SK-N-SH (cell line): ENCODE measurements around the gene C12orf57. TPM values are rescaled to one million over a fixed set of nuclear protein-coding genes. Genes with fewer than 3 reads are reported as not detected.

Source experiments
- CTCF ChIA-PET: fragments of 300-600, 350-600 bp; formaldehyde crosslinking; extraction: SDS; loops from one replicate; lab custom pipeline; 2021; lab: Yijun Ruan, JAX
- POLR2A ChIA-PET: fragments of 350-600 bp; sonication (Branson Sonifier 250); formaldehyde crosslinking; extraction: SDS; loops from one replicate; lab custom pipeline; 2020; ENCODE audit warnings: antibody characterized with exemption, inconsistent platforms; lab: Yijun Ruan, JAX
- DNase-seq: peaks from one replicate; pipeline ENCODE4 v3.0.0; 2012
- H2AFZ ChIP-seq: fragments of 200-600 bp; sonication (generic); 2 replicates; pipeline ENCODE4 v1.8.1; 2016; ENCODE audit warnings: antibody characterized with exemption, mild to moderate bottlenecking, low read depth
- H3F3A ChIP-seq: fragments of 200-600 bp; sonication (generic); replicated peaks from 2 replicates; pipeline ENCODE3; 2016; ENCODE audit warnings: antibody characterized with exemption, mild to moderate bottlenecking; ENCODE audit not compliant: insufficient read depth
- H3K27ac ChIP-seq, 2 experiments: fragments of 200-500 bp in 1 of 2; fragments of 200-600 bp in 1 of 2; sonication (Bioruptor generic) in 1 of 2; sonication (generic), shearing (Covaris generic) in 1 of 2; 2 replicates each; pipeline versions ENCODE4 v1.5.1 to v1.6.1; 2014 to 2016; ENCODE audit warnings: low read depth in 2 of 2, inconsistent platforms in 1 of 2, low read length in 1 of 2, mild to moderate bottlenecking in 1 of 2, mixed read lengths in 1 of 2
- H3K27me3 ChIP-seq: fragments of 200-600 bp; sonication (generic), shearing (Covaris generic); 2 replicates; pipeline ENCODE4 v1.6.1; 2016; ENCODE audit warnings: mixed run types; ENCODE audit not compliant: insufficient read depth
- H3K36me3 ChIP-seq, 2 experiments: fragments of 200-500 bp in 1 of 2; fragments of 200-600 bp in 1 of 2; sonication (Bioruptor generic) in 1 of 2; sonication (generic) in 1 of 2; replicated peaks in 1 of 2; 2 replicates each; pipeline versions ENCODE3 to v1.5.1; 2014 to 2016; ENCODE audit warnings: low read length in 1 of 2, mild to moderate bottlenecking in 1 of 2; ENCODE audit not compliant: insufficient read depth in 2 of 2, control insufficient read depth in 1 of 2
- H3K4me1 ChIP-seq, 2 experiments: fragments of 200-500 bp in 1 of 2; fragments of 200-600 bp in 1 of 2; sonication (Bioruptor generic) in 1 of 2; sonication (generic), shearing (Covaris generic) in 1 of 2; 2 replicates each; pipeline versions ENCODE4 v1.5.1 to v1.6.1; 2014 to 2016; ENCODE audit warnings: low read depth in 1 of 2, low read length in 1 of 2, mixed run types in 1 of 2; ENCODE audit not compliant: insufficient read depth in 2 of 2, control insufficient read depth in 1 of 2
- H3K4me2 ChIP-seq: fragments of 200-600 bp; sonication (generic), shearing (Covaris generic); 2 replicates; pipeline ENCODE4 v1.6.1; 2017; ENCODE audit warnings: mixed run types
- H3K4me3 ChIP-seq, 2 experiments: fragments of 200-500 bp in 1 of 2; fragments of 200-600 bp in 1 of 2; sonication (Bioruptor generic) in 1 of 2; sonication (generic), shearing (Covaris generic) in 1 of 2; 2 replicates each; pipeline versions ENCODE4 v1.5.1 to v1.8.1; 2014 to 2016; ENCODE audit warnings: low read depth in 2 of 2, inconsistent platforms in 1 of 2, low read length in 1 of 2, mild to moderate bottlenecking in 1 of 2, mixed read lengths in 1 of 2, moderate library complexity in 1 of 2
- H3K79me2 ChIP-seq: fragments of 200-600 bp; sonication (generic); 2 replicates; pipeline ENCODE4 v1.8.1; 2017; ENCODE audit warnings: mild to moderate bottlenecking; ENCODE audit not compliant: insufficient read depth
- H3K9ac ChIP-seq: fragments of 200-600 bp; sonication (generic); 2 replicates; pipeline ENCODE4 v1.6.1; 2017; ENCODE audit warnings: mixed run types
- H3K9me2 ChIP-seq: fragments of 200-600 bp; sonication (generic); 2 replicates; pipeline ENCODE4 v1.6.1; 2017; ENCODE audit warnings: mixed run types
- H3K9me3 ChIP-seq: fragments of 200-600 bp; sonication (generic); 2 replicates; pipeline ENCODE4 v1.6.1; 2017; ENCODE audit warnings: mixed run types, mild to moderate bottlenecking, moderate library complexity
- H4K20me1 ChIP-seq: fragments of 200-600 bp; sonication (generic); 2 replicates; pipeline ENCODE4 v1.6.1; 2017; ENCODE audit warnings: mild to moderate bottlenecking, mixed run types; ENCODE audit not compliant: insufficient read depth
- EP300 ChIP-seq, 2 experiments: IDR thresholded peaks; 2 replicates each; pipeline versions ENCODE4 v1.4.0 to v1.6.1; 2012; ENCODE audit warnings: borderline replicate concordance in 1 of 2, low read depth in 1 of 2, low read length in 1 of 2
- EZH2phosphoT487 ChIP-seq: fragments of 200-600 bp; sonication (generic); IDR thresholded peaks from 2 replicates; pipeline ENCODE4 v1.6.1; 2017; ENCODE audit warnings: low read depth, mixed run types, mild to moderate bottlenecking, antibody characterized with exemption, moderate library complexity, borderline replicate concordance
- FOSL2 ChIP-seq: IDR thresholded peaks from 2 replicates; pipeline ENCODE4 v1.4.0; 2012; ENCODE audit warnings: low read depth, mild to moderate bottlenecking, moderate library complexity, borderline replicate concordance
- FOXJ3 ChIP-seq: sonication (generic); formaldehyde crosslinking; IDR thresholded peaks from 2 replicates; pipeline ENCODE4 v1.5.1; 2020; ENCODE audit warnings: mild to moderate bottlenecking, missing genetic modification reagents
- FOXM1 ChIP-seq: IDR thresholded peaks from 2 replicates; pipeline ENCODE4 v1.4.0; 2012; ENCODE audit warnings: low read depth, mild to moderate bottlenecking
- GATA2 ChIP-seq: sonication (generic); formaldehyde crosslinking; IDR thresholded peaks from 2 replicates; pipeline ENCODE4 v1.5.0; 2020; ENCODE audit warnings: mild to moderate bottlenecking, missing genetic modification reagents
- JUND ChIP-seq: IDR thresholded peaks from 2 replicates; pipeline ENCODE4 v1.4.0; 2012
- NFIC ChIP-seq: IDR thresholded peaks from 2 replicates; pipeline ENCODE4 v1.4.0; 2012; ENCODE audit warnings: borderline replicate concordance
- POLR2AphosphoS5 ChIP-seq: IDR thresholded peaks from 2 replicates; pipeline ENCODE4 v1.6.1; 2012; ENCODE audit warnings: low read depth, low read length
- RAD21 ChIP-seq: IDR thresholded peaks from 2 replicates; pipeline ENCODE4 v1.6.1; 2012; ENCODE audit warnings: mild to moderate bottlenecking, low read length
- RCOR1 ChIP-seq: fragments of 150-350 bp; IDR thresholded peaks from 2 replicates; pipeline ENCODE4 v1.6.1; 2017; ENCODE audit warnings: antibody characterized with exemption, low read length
- RFX5 ChIP-seq: IDR thresholded peaks from 2 replicates; pipeline ENCODE4 v1.6.1; 2012; ENCODE audit warnings: mild to moderate bottlenecking, improper control_type of control experiment, low read length
- SIN3A ChIP-seq: IDR thresholded peaks from 2 replicates; pipeline ENCODE4 v1.6.1; 2012; ENCODE audit warnings: low read depth, mild to moderate bottlenecking, low read length, moderate library complexity, borderline replicate concordance
- TEAD4 ChIP-seq: IDR thresholded peaks from 2 replicates; pipeline ENCODE4 v1.4.0; 2012; ENCODE audit warnings: mild to moderate bottlenecking, borderline replicate concordance; ENCODE audit not compliant: insufficient read depth
- YY1 ChIP-seq: IDR thresholded peaks from 2 replicates; pipeline ENCODE4 v1.4.0; 2012; ENCODE audit warnings: low read depth, mild to moderate bottlenecking
- WGBS: methylation state at CpG from one replicate; pipeline ENCODE4 v1.1.6; 2017; ENCODE audit warnings: low lambda C conversion rate; 5-methylcytosine and 5-hydroxymethylcytosine counted together
- polyA plus RNA-seq, 3 experiments: library from polyadenylated mRNA; depleted of rRNA; stranded (reverse); fragments of >200 nt; gene quantifications; 2 replicates each; pipeline ENCODE4 v1.2.3, GENCODE V29; 2012
- TF ChIP-seq, protein P1 (sequence below): IDR thresholded peaks from 2 replicates; pipeline ENCODE4 v1.4.0; 2012; ENCODE audit warnings: low read depth

The C12orf57 gene
- polyA plus RNA-seq, 1 of the 3 experiments (the other 2 are of a cell fraction), result 659 TPM

GRCh38 chr12:6915789-6916285, 28.0 kb upstream of the C12orf57 start:
- H3F3A ChIP-seq, result no peaks in the 10 kb centered on the region
- DNase-seq, result no peak
- H3K27ac ChIP-seq, result no peak overlapping the region; a peak in 1 of 4 replicates
- no peaks in the 10 kb centered on the region for H3K9me3 ChIP-seq
- peaks cover 6 to 9% of the 10 kb centered on the region in 2 experiments for H3K36me3 ChIP-seq
- peaks cover 14 to 18% of the 10 kb centered on the region in 2 experiments; a peak in 2 of 4 replicates for H3K4me1 ChIP-seq
- H3K27me3 ChIP-seq, result no peaks in the 10 kb centered on the region
- ChIA-PET CTCF (interaction anchor here (1.0 to 9.6 kb wide), 6 partner anchors 9 to 48 kb away, joined by 3 to 62 read pairs (median 8); partner anchors contain the start of genes C12orf57, RNU7-1 and SPSB2), POLR2A (interaction anchor here (0.8 to 4.2 kb wide), 5 partner anchors 9 to 43 kb away, joined by 4 to 21 read pairs (median 11); partner anchors contain the start of genes C12orf57, RNU7-1 and SPSB2)
- no peak overlapping the region for H3K9ac ChIP-seq
- no peaks in the 10 kb centered on the region for H3K9me2 ChIP-seq
- no peak for TF ChIP-seq TEAD4
- no peak overlapping the region for H2AFZ ChIP-seq
- 75% methylated on average over 7 of the region's 14 CpGs for WGBS
- peak overlapping the region; percentile 97 for H3K4me2 ChIP-seq
- H4K20me1 ChIP-seq, result no peaks in the 10 kb centered on the region
- H3K79me2 ChIP-seq, result peaks cover 13% of the 10 kb centered on the region; the same call in 1 of the 2 replicates
- peak overlapping the region; percentile 28 to 92; a peak in 3 of 4 replicates for H3K4me3 ChIP-seq

DNA sequence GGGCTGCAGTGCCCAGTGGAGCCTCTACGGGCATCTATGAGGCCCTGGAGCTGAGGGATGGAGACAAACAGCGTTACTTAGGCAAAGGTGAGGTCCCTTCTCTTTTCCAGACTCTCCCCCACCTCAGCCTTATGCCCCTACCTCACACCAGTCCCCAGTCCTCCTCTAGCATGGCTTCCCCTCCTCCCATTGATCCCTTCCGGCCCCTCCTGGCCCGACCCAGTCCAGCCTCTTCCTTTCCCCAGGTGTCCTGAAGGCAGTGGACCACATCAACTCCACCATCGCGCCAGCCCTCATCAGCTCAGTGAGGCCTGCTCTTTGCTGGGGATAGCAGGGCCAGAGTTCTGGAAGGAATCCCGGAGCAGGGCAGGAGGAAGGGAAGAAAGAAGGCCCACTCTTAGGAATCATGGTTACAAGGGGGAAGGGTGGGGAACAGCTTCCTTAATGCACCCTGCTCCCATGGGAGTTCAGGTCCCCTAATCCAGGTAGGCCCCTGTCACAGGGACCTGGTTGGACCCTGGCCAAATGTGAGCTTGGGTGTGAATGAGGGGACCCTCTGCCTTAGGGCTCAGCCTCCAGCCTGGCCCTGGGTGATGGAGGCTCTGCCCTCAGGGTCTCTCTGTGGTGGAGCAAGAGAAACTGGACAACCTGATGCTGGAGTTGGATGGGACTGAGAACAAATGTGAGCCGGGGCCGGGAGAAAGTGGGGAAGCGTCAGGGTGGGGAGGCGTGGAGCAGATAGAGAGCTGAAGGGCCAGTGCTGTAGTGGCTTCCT, 27.2 kb upstream of the C12orf57 start:
- Histone ChIP-seq H3K79me2 (peaks cover 13% of the 10 kb centered on the region; the same call in 1 of the 2 replicates), H3K4me1 (peaks cover 14 to 18% of the 10 kb centered on the region in 2 experiments; a peak in 2 of 4 replicates), H3K4me2 (no peak overlapping the region; the same call in 1 of the 2 replicates), H3K27me3 (no peaks in the 10 kb centered on the region), H3K9me3 (no peaks in the 10 kb centered on the region), H3K9ac (no peak overlapping the region), H4K20me1 (no peaks in the 10 kb centered on the region), H3F3A (no peaks in the 10 kb centered on the region), H3K36me3 (peaks cover 6 to 9% of the 10 kb centered on the region in 2 experiments), H3K4me3 (no peak overlapping the region), H2AFZ (no peak overlapping the region), H3K27ac (no peak overlapping the region), H3K9me2 (no peaks in the 10 kb centered on the region)
- ChIA-PET POLR2A (interaction anchor here (1.7 to 2.7 kb wide), 4 partner anchors 9 to 44 kb away, joined by 6 to 15 read pairs (median 10); partner anchors contain the start of genes C12orf57, RNU7-1 and SPSB2), CTCF (interaction anchor here (0.7 to 9.6 kb wide), 11 partner anchors 9 to 197 kb away, joined by 3 to 62 read pairs (median 4); partner anchors contain the start of genes C12orf57, RNU7-1 and SPSB2)
- DNase-seq, result no peak
- TF ChIP-seq EZH2phosphoT487, result no peak
- TF ChIP-seq, protein P1, sequence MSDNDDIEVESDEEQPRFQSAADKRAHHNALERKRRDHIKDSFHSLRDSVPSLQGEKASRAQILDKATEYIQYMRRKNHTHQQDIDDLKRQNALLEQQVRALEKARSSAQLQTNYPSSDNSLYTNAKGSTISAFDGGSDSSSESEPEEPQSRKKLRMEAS, result no peak
- 98% methylated on average over 11 of the region's 11 CpGs for WGBS

- 86% methylated on average over 10 of the region's 14 CpGs for WGBS
- Histone ChIP-seq H3K4me3 (no peak overlapping the region), H4K20me1 (no peaks in the 10 kb centered on the region), H3K4me2 (peak overlapping the region; percentile 41; the same call in 1 of the 2 replicates), H3K79me2 (peaks cover 13% of the 10 kb centered on the region; the same call in 1 of the 2 replicates), H3F3A (no peaks in the 10 kb centered on the region), H3K27me3 (no peaks in the 10 kb centered on the region), H3K27ac (no peak overlapping the region), H3K9me2 (no peaks in the 10 kb centered on the region), H3K4me1 (peaks cover 14 to 18% of the 10 kb centered on the region in 2 experiments; a peak in 2 of 4 replicates), H3K9ac (no peak overlapping the region), H3K9me3 (no peaks in the 10 kb centered on the region), H3K36me3 (peaks cover 6 to 11% of the 10 kb centered on the region in 2 experiments), H2AFZ (no peak overlapping the region)
- DNase-seq, result no peak
- ChIA-PET POLR2A (interaction anchor here (1.4 to 2.7 kb wide), 4 partner anchors 8 to 45 kb away, joined by 4 to 11 read pairs (median 8); partner anchors contain the start of gene SPSB2), CTCF (interaction anchor here (0.7 to 9.6 kb wide), 9 partner anchors 8 to 196 kb away, joined by 3 to 62 read pairs (median 4); partner anchors contain the start of gene SPSB2)
- TF ChIP-seq GATA2 (CRISPR knock-in tag) (no peak), EZH2phosphoT487 (no peak), YY1 (no peak), RAD21 (no peak), NFIC (no peak), EP300 (IDR thresholded peaks at IDR 0.05; ENCODE audit: borderline replicate concordance in 1 of 2, low read depth in 1 of 2, low read length in 1 of 2) (no peak), TEAD4 (no peak), FOXM1 (no peak), RFX5 (no peak), POLR2AphosphoS5 (no peak), RCOR1 (no peak), FOSL2 (no peak), FOXJ3 (CRISPR knock-in tag) (no peak), SIN3A (no peak), JUND (no peak)
- TF ChIP-seq, protein P1, result no peak
Measured at GRCh38 chr12:6917491-6918231, 26.2 kb upstream of the C12orf57 start.
